Breast epithelium (tissue), 3 donors: ENCODE results near the gene GUCY2D.

ENCODE experiments used
- CTCF ChIP-seq, 3 donors: fragments of 450-650 bp; IDR thresholded peaks; one replicate each; pipeline ENCODE4 v1.5.1; 2016 to 2017; ENCODE audit warnings: antibody characterized with exemption in 3 of 3, mild to moderate bottlenecking in 3 of 3, moderate library complexity in 3 of 3
- POLR2A ChIP-seq: fragments of 450-650 bp; IDR thresholded peaks from one replicate; pipeline ENCODE4 v1.6.1; 2016; ENCODE audit warnings: antibody characterized with exemption, mild to moderate bottlenecking, moderate library complexity

- no peak for TF ChIP-seq POLR2A
- TF ChIP-seq CTCF (IDR thresholded peaks at IDR 0.05) = no peak
These were observed 67.1 kb downstream of the GUCY2D start for GRCh38 chr17:8069587-8069860.
